Left renal cortex interstitium (tissue), 4 donors: Measurements from ENCODE around the gene NDRG3. TPM values are rescaled to one million over a fixed set of nuclear protein-coding genes. Genes with fewer than 3 reads are reported as not detected.
"Not testable (repeated sequence)": the region's sequence is repeated elsewhere in the genome, so short reads cannot be mapped to it uniquely, and the experiment has no call there.

Source experiments
- DNase-seq, 4 donors: peaks; one replicate each; pipeline ENCODE4 v3.0.0-alpha.2; 2013; ENCODE audit warnings: low read depth in 4 of 4, low spot score in 2 of 4, missing footprints in 1 of 4
- polyA plus RNA-seq, 4 donors: library from polyadenylated mRNA; unstranded; fragments of 120-200 nt; gene quantifications; one replicate each; pipeline ENCODE4 v1.2.1, GENCODE V29; 2013; ENCODE audit not compliant: insufficient read length in 4 of 4

NDRG3 gene
- polyA plus RNA-seq, 4 donors = 30.1 to 34.5 (median 32.8) TPM

DNA sequence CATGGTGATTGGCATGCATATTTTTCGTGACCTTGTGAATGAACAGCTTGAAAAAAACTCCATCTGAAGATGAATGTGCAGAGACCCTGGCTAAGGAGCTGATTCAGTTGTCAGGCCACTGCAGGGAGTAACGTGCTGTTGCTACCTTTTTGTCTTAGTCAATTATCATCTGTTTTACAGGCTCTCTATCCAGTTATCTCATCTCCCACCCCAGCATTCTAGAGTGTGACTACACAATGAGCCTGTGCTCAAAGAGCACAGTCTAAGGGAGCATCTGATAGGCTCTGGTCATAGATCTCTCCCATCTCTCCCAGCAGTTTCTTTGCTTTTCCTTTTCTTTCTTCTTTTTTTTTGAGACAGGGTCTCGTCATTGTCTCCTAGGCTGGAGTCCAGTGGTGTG lies 45.5 kb downstream of the NDRG3 start:
- no peak for DNase-seq

DNA sequence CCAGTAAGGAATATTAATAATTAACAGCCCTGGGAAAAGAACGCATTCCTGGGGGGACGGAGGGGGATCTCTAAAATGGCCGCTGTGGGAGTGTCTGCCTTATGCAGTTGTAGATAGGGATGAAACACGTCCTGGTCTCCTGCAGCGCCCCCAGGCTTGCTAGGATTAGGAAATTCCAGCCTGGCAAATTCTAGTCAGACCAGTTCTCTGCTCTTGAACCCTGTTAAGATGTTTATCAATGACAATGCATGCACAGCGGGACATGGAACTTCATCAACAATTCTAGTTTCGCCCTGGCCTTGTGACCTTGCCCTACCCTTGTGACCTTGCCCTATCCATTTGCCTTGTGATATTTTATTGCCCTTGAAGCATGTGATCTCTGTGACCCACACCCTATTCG lies 50.4 kb downstream of the NDRG3 start:
- DNase-seq = not testable (repeated sequence)

DNA sequence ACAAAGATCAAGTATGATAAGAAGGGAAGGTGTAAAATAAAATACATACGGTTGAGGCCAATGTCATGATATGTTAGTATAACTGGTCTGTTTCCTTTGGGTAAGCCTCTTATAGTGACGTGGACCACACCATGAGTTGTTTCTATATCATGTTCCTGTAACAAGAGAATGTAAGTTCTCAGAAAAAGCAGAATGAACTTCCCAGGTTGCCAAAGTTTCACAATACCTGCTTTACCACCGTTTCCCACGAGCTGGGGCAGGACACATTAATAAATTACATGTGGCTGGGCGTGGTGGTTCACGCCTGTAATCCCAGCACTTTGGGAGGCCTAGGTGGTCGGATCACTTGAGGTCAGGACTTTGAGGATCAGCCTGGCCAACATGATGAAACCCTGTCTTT lies 57.3 kb downstream of the NDRG3 start:
- no peak for DNase-seq

DNA sequence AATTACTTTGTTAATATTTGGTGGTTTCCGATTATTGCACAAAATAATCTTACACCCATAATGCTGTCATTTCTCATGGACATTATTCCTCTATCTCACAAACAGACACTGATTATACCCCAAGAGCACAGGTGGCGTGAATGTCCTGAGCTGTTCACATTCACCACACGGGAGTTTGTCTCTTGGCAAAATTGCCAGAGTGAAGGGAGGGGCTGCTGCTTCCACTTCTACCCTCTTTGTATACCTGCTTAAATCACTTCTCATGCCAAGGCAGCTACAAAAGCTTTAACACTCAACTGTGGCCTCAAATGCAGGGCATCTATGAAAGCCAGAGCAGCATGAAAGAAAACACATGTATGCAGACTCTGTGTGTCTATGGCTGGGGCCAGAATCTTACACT lies 58.0 kb downstream of the NDRG3 start:
- no peak for DNase-seq

DNA sequence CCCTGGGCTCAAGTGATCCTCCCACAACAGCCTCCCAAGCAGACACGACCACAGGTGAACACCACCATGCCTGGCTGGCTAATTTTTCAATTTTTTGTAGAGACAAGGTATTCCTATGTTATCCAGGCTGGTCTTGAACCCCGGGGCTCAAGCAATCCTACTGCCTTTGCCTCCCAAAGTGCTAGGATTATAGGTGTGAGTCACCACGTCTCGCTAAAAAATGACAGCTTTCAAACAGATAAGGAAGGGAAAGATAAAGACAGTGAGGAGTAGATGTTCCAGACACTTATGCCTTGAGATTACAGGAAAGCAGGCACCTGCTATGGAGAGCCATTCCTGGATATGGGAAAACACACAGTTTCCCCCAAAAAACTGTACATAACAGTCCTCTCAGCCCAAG lies 58.9 kb downstream of the NDRG3 start:
- DNase-seq = no peak

DNA sequence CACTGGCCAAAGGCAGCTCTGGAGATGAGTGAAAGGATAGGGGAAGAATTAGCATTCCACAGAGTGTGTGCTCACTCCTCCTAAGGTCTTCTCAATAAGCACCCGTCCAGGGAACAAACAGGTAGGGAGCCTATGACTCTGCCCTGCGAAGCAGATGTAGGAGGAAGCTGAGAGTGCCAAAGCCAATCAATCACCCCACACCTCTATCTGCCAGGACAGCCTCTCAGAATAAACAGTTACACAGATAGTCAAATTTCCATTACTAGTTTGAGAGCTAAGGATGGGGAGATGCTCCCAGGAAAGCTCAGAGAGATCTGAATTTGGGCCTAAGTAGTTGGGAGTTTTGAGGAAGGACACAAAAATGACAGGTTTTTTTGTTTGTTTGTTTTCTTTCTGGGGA lies 59.4 kb downstream of the NDRG3 start:
- DNase-seq = no peak

DNA sequence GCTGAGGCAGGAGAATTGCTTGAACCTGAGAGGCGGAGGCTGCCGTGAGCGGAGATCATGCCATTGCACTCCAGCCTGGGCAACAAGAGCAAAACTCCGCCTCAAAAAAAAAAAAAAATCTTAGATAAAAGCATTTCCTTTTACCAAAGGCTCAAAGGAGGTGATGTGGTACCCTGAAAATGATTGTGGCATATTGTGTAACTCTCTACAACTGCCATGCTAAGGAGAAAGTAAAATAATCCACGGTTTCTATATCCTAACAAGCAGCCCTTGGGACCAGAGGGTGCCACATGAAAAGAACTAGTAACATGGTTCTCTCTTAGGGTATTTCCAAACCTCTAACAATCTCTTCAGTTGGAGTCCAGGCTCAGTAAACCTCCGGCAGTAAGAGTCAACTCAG lies 61.1 kb downstream of the NDRG3 start:
- DNase-seq = no peak

DNA sequence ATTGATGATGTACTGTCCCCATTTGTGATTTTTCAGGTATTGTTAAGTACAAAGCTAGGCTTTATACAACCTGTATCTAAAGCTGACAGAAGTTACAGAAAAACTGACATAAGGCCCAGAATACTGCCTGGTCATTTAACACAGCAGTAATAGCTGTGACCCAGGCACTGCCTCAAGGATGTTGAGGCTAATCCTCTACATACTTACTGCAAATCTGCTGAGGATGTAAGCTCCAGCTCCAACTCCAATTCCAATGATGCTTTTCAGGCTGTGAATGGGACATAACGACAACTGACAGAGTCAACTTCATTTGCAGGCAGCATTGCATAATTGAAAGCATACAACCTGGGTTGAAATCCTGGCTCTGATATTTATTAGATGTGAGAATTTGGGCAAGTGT lies 63.6 kb downstream of the NDRG3 start:
- DNase-seq = no peak

DNA sequence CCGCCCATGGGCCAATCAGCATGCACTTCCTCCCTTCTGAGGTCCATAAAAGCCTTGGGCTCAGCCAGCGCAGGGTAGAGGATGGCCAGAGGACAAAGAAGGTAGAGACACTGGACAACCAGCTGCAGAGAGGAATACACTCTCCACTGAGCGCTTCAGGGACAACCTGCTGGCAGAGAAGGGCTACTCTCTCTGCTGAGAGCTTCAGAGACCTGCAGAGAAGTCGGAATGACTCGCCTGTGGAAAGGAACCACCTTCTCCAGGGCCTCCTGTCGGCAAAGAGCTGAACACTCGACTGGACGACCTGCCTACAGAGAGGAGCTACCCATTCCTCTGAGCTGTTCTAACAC lies 68.5 kb downstream of the NDRG3 start:
- DNase-seq = no peak

DNA sequence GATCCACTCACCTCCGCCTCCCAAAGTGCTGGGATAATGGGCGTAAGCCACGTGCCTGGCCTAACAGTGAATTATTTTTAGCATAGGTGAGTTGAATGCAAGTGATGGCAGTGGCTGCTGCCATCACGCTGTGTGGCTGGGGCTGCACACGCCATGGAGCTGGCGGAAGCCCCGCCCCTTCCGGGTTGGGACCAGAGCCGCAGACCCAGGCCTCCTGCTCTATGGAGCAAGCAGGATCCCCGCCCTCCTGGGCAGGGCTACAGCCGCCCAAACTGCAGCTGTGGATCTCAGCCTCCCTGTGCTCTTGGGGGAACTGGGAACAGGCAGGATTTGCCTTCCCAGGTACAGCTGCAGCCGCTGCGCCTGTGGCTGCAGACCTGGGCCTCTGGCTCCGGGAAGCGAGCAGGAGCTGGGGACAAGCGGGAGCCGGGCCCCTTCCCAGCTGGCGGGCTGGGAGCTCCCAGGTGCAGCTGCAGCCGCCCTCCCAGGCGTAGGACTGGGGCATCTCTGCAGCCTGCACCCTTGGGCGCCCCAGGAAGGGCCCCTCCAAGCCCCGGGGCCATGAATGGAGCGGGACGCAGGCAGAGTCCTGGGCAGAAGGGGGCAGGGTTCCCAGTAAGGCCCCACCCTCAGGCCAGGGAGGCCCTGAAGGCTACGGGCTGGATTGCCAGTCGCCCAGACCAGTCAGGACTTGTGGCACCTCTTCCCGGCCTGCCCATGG lies 69.0 kb downstream of the NDRG3 start:
- no peak for DNase-seq

DNA sequence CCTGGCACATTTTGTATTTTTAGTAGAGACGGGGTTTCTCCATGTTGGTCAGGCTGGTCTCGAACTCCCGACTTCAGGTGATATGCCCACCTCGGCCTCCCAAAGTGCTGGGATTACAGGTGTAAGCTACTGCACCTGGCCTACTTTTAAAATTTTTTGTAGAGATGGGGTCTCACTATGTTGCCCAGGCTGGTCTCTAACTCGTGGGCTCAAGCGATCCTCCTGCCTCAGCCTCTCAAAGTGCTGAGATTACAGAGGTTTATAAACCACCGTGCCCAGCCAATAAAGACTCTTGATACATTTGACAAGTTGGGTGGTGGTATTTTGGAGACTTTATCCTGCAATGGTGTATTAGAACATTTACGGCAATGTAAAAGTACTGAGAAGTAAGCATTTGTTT lies 70.3 kb downstream of the NDRG3 start:
- not testable (repeated sequence) for DNase-seq

DNA sequence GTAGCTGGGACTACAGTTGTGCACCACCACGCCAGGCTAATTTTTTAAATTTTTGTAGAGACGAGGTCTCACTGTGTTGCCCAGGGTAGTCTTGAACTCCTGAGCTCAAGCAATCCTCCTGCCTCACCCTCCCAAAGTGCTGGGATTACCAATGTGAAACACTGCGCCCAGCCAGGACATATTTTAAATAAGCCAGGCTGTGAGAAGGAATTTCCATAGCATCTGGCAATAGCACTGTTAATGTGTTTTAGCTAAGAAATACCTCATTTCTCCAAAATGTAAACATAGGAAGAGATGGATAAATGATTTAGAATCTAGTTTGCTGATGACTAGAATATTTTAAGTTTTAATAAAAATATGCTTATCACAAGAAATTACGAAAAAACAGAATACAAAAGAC lies 72.9 kb downstream of the NDRG3 start:
- no peak for DNase-seq

DNA sequence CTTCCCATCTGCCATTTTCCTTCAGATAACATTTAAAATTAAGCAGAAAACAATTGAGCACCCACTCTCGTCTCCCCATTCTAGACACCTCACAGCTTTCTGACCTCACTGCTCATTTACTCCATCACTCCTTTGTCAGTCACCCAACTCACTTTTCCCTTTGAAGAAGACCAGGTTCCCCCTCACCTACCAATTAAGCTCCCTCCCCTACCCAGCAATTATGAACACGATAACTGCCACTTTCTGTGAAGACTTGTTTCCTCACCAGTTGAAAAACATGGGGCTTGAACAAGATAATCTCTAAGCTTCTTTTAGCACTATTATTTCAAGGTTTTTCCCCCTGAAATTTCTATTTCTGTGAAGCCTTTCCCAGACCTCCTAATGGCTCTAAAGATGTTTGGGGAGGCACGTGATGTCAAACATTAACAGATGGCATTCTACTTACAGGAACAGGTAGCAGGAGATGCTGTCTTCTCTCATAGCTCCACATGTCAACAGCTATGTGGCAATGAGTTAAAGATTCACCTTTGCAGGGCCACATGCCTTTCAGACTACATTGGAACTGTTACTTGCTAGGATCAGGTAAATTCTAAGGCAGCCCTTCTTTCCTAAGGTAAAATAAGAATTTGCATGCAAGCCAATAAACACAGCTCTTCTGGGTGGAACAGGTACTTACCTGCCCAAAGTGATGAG lies 75.1 kb downstream of the NDRG3 start:
- DNase-seq = no peak

DNA sequence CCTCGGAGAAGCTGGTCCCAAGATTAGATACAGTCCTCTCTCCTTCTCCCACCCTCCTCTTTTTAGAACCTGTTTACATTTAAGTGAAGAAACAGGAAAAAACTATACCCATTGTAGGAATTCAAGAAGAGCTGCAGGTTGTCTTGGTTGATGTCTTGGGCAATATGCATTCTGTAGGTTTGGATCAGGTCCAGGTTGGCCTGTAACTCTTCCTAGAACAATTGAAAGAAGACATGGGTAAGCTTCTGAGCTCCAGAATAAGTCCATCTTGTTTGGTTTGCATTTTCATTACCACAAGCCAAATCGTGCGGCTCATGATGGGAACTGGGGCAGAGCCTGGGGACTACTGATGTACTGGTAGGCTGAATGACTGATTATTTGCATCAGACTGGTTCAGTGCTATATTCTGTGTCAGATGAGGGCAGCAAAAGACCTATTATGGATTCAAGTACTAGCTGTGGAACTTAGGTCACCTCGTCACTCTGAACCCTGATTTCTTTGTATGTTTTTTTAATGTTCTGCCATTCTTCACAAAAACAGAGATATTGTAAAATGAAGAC lies 79.6 kb downstream of the NDRG3 start:
- DNase-seq = no peak

DNA sequence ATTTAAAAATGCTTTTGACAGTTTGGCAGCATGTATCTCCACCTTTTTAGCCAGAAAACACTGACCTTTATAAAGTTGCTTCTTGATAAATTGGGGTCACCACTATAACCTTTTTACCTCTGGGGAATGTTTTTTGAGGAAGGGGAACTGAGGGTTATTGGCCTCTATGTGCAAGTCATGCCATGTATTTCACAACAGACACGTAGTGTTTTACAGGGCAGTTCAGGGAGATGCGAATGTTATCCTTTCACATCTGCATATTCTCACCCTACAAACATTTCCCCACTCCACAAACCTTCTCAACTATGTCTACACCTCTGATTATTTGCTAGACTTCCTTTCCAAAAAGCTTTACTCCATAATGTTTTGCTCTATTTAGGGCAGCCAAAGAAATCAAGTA lies 82.9 kb downstream of the NDRG3 start:
- no peak for DNase-seq

DNA sequence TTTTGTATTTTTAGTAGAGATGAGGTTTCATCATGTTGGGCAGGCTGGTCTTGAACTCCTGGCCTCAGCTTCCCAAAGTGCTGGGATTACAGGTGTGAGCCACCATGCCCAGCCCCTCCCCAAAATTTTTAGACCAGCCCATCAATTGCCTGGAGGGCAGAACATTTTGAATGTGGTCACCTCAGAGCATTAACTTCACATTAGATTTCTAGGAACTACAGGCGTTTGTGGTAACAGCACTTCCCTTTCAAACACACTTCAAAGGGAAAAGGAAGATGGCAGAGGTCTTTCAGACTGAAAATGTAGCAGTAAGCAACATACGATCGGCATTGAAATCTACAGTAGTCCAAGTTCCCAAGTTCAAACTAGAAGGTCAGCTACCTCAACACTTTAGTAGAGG lies 87.6 kb downstream of the NDRG3 start:
- no peak for DNase-seq

DNA sequence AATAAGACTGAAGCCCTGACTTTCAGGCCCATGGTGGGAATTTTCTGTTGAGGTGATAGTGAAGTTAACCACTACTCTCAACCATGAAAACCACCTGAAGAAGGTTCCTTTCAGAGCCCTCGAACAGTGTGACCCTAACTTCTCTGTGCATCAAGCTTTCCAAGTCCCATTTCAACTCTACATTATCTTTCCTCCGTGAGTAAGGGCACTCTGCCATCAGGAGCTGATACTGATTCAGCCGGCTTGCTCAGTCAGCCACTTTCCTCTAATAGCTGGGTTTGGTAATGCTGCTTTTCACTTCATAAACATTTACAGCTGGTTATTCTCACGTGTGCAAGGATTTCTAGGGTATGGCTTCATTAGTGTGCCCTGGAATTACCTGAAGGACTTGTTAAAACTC lies 89.2 kb downstream of the NDRG3 start:
- DNase-seq = no peak

DNA sequence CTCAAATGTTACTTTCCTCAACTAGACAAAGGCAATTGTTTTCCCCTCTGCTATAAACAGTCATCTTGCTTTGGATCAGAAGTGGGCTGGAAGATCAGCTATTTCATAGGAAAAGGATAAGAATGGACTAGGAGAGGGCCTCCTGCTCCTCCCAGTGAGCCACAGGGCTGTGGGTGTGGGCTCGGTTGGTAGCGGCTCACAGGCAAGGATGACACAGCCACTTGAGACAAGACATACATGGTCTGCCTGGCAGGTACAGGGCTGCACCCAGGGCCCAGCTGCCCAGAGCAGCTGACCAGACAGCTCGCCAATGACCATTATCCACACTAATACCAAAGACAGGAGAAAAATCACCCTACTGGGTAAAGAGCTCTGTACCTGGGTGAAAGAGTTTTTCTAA lies 90.9 kb downstream of the NDRG3 start:
- no peak for DNase-seq

DNA sequence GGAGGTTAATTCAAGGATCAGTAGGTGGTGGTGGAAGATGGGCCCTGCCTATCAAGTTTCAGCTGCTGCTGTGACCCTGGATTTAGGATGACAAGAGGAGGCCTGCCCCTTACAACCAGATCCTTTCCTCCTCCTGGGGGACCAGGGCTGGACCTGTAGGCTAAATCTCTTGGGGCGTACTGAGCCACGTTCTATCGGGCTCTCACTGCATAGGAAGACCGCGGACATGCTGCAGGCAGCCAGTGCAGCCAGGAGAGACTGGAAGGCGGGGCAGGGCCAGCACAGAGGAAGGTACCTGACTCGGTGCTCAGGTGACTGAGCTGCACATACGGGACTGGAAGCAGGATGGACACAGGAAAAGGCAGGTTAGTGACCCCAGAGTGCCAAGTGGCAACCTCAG lies 91.4 kb downstream of the NDRG3 start:
- no peak for DNase-seq

DNA sequence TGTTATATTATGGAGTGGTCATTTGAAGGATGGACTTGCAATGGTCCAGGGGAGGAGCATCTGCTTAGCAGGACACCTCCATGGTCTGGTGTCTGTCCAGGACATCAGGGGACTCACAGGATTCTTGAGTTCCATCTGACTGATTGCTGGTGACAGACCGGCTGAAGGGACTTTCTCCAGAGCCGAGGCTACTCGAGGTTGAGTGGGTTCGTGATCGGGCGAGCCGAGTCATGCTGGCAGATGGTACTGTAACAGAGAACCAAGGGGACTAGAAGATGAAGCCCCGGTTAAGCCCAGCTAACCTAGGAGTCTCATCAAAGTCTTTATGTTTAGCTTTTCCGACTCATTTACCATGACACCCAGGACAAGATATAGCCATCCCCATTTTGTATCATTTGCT lies 92.4 kb downstream of the NDRG3 start:
- DNase-seq = no peak

DNA sequence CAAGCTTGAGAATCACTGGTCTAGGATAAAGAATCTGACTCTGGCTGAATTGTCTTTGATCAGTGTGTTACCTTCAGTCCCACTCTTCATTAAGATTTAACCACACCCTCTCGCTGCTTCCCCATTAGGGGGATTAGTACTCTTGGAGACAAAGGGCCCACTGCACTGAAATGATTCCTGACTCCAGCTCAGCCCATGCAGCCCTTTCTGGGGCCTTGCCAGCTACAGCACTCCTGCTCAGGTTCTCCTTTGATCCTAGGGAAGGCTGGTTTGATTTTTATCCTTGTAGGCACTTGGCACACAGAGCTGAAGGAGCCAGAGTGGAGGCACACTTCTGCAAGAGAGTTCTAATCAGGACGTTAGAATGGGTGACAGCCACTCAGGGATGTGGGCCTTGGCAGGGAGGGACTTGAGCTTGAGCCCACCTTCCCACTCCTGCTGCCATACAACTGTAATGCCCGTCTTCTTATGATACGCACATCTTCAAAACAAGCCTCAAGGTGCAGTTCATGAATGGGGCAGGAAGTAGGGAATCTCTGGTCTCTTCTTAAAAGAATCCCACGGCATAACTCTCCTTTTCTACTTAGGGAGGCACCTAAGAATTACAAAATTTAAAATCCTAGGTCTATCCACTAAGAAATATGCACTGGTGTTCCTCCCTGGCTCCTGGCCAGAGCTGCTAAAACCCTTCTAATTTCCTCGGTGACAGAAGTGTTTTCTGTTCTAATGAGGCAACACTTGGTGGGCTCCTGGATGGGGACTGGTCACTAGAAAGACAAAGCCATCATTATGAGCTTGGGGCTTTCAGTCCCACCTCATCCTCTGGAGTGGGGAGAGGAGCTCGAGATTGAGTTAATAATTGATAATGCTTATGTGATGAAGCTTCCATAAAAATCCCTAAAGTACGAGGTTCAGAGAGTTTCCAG lies 98.4 kb downstream of the NDRG3 start:
- no peak for DNase-seq
